Prostate gland (tissue), 2 donors: ENCODE measurements around the gene CNRIP1. TPM values are rescaled to one million over a fixed set of nuclear protein-coding genes. Genes with fewer than 3 reads are reported as not detected.
"Not testable (repeated sequence)": the region's sequence is repeated elsewhere in the genome, so short reads cannot be mapped to it uniquely, and the experiment has no call there.

Experiments
- DNase-seq: peaks from one replicate; pipeline ENCODE4 v3.0.0-alpha.2; 2019; ENCODE audit warnings: low spot score
- H3K27ac ChIP-seq, 2 donors: fragments of 200-600 bp; sonication (generic); 2 replicates each; pipeline ENCODE4 v1.5.1; 2017 to 2019
- H3K27me3 ChIP-seq: fragments of 200-600 bp; sonication (generic); replicated peaks from 2 replicates; pipeline ENCODE4 v1.5.1; 2019; ENCODE audit not compliant: insufficient read depth
- H3K36me3 ChIP-seq, 2 donors: fragments of 200-600 bp; sonication (generic); 1 replicate in 1 of 2; 2 replicates in 1 of 2; pipeline versions ENCODE4 v1.5.1 to v1.8.1; 2017 to 2019
- H3K4me1 ChIP-seq: fragments of 200-600 bp; sonication (generic); replicated peaks from 2 replicates; pipeline ENCODE4 v1.5.1; 2019
- H3K4me3 ChIP-seq, 2 donors: fragments of 200-600 bp; sonication (generic); 2 replicates each; pipeline ENCODE4 v1.5.1; 2017 to 2019
- H3K9me3 ChIP-seq: fragments of 200-600 bp; sonication (generic); 2 replicates; pipeline ENCODE4 v1.5.1; 2017
- POLR2A ChIP-seq: fragments of 450-650 bp; IDR thresholded peaks from one replicate; pipeline ENCODE4 v1.6.1; 2016; ENCODE audit warnings: antibody characterized with exemption, mild to moderate bottlenecking
- POLR2AphosphoS5 ChIP-seq: sonication (generic); formaldehyde crosslinking; IDR thresholded peaks from one replicate; pipeline ENCODE4 v1.6.1; 2017; ENCODE audit warnings: antibody characterized with exemption
- WGBS: methylation state at CpG from one replicate; pipeline ENCODE4 v1.1.5; 2018; 5-methylcytosine and 5-hydroxymethylcytosine counted together
- intact Hi-C: fragments of 100-400 bp; cut with DNase I; formaldehyde crosslinking; loops from one replicate; pipeline ENCODE4 v1.14.2; 2022
- total RNA-seq, 2 donors: library from RNA; depleted of rRNA; stranded (reverse); fragments of >200 nt; gene quantifications; one replicate each; pipeline ENCODE4 v1.1.0, GENCODE V29; 2016
- TF ChIP-seq, protein P1 (sequence below), 4 experiments: fragments of 200-600 bp in 2 of 4; fragments of 450-650 bp in 2 of 4; sonication (generic) in 2 of 4; IDR thresholded peaks; 1 replicate in 3 of 4; 2 replicates in 1 of 4; pipeline ENCODE4 v1.5.1; 2016 to 2019; ENCODE audit warnings: antibody characterized with exemption in 4 of 4, mild to moderate bottlenecking in 2 of 4, moderate library complexity in 2 of 4

CNRIP1 gene
- total RNA-seq, 2 donors from 2014 or later, result 3.6 to 16.5 TPM

DNA sequence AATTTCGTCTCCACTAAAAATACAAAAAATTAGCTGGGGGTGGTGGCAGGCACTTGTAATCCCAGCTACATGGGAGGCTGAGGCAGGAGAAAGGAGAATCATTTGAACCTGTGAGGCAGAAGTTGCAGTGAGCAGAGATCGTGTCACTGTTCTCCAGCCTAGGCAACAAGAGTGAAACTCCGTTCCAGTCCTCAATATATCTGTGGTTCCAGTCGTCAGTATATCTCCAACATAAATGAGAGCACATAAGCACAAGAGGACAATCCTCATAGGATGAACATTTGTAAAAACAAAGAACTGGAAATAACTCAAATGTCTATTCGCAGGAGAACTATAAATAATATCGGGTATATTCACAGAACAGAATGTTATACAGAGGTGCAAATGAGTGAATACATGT, 32.2 kb upstream of the CNRIP1 start:
- no peak overlapping the region for H3K27ac ChIP-seq
- 84% methylated on average over 6 of the region's 6 CpGs for WGBS
- H3K4me3 ChIP-seq, result no peak overlapping the region
- no peaks in the 10 kb centered on the region for H3K4me1 ChIP-seq
- H3K36me3 ChIP-seq, result no peaks in the 10 kb centered on the region
- H3K9me3 ChIP-seq, result no peaks in the 10 kb centered on the region
- H3K27me3 ChIP-seq, result no peaks in the 10 kb centered on the region
- DNase-seq, result no peak
- intact Hi-C loops, result no loop called here
- TF ChIP-seq POLR2A (no peak), POLR2AphosphoS5 (no peak)
- TF ChIP-seq, protein P1, sequence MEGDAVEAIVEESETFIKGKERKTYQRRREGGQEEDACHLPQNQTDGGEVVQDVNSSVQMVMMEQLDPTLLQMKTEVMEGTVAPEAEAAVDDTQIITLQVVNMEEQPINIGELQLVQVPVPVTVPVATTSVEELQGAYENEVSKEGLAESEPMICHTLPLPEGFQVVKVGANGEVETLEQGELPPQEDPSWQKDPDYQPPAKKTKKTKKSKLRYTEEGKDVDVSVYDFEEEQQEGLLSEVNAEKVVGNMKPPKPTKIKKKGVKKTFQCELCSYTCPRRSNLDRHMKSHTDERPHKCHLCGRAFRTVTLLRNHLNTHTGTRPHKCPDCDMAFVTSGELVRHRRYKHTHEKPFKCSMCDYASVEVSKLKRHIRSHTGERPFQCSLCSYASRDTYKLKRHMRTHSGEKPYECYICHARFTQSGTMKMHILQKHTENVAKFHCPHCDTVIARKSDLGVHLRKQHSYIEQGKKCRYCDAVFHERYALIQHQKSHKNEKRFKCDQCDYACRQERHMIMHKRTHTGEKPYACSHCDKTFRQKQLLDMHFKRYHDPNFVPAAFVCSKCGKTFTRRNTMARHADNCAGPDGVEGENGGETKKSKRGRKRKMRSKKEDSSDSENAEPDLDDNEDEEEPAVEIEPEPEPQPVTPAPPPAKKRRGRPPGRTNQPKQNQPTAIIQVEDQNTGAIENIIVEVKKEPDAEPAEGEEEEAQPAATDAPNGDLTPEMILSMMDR (IDR thresholded peaks at IDR 0.05), result no peak

GRCh38 chr2:68349091-68349490, 29.3 kb upstream of the CNRIP1 start:
- H3K27me3 ChIP-seq, H3K4me1 ChIP-seq, H3K36me3 ChIP-seq, H3K4me3 ChIP-seq, DNase-seq, H3K9me3 ChIP-seq, H3K27ac ChIP-seq, intact Hi-C loops: not testable (repeated sequence)
- 86% methylated on average over 4 of the region's 4 CpGs for WGBS

DNA sequence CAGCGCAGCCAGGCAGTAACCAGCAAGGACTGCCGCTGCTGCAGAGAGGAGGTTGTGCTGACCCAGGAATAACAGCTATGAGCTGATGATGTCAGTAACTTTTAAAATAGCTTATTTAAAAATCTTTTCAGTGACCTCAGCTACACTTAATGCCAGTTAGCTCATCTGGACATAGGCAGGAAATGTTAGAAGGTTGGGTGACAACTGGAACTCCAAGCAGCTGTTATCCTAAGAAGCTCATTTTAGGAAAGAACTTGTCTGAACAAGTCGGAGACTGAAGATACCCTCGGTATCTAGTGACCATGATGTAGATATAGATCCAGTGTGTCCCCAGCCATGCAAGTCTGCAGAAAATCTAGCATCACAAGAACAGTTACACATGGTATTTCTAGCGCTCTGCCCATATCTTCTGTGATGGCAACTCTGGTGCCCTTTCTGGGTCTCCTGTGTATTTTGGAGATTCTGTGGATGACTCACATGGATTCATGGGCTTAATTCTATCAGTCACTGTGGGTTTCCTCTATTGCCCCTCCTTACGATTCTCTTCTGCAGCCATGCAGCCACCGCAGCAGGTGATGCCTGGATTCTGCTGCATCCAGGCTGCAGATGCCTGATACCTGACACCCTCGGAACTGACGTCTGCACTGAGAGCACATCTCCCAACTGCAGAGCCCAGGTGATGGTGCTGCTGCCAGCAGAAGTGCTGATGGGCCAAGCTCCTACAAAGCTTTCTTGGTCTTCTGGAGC, 25.6 kb upstream of the CNRIP1 start:
- 64% methylated on average over 9 of the region's 9 CpGs for WGBS
- Histone ChIP-seq H3K9me3 (no peaks in the 10 kb centered on the region), H3K4me1 (no peaks in the 10 kb centered on the region), H3K27ac (no peak overlapping the region), H3K27me3 (no peaks in the 10 kb centered on the region), H3K4me3 (no peak overlapping the region), H3K36me3 (no peaks in the 10 kb centered on the region)
- DNase-seq, result no peak
- TF ChIP-seq POLR2AphosphoS5 (no peak), POLR2A (no peak)
- TF ChIP-seq, protein P1 (IDR thresholded peaks at IDR 0.05), result no peak
- intact Hi-C loops, result no loop called here

- Histone ChIP-seq H3K9me3 (no peaks in the 10 kb centered on the region), H3K4me3 (no peak overlapping the region), H3K4me1 (no peaks in the 10 kb centered on the region), H3K27ac (no peak overlapping the region), H3K36me3 (no peaks in the 10 kb centered on the region), H3K27me3 (no peaks in the 10 kb centered on the region)
- 58% methylated on average over 1 of the region's 1 CpG for WGBS
- DNase-seq, result no peak
- TF ChIP-seq, protein P1 (IDR thresholded peaks at IDR 0.05), result no peak
- TF ChIP-seq POLR2A (no peak), POLR2AphosphoS5 (no peak)
- intact Hi-C loops, result no loop called here
Observed at GRCh38 chr2:68344031-68344430, 24.3 kb upstream of the CNRIP1 start.

DNA sequence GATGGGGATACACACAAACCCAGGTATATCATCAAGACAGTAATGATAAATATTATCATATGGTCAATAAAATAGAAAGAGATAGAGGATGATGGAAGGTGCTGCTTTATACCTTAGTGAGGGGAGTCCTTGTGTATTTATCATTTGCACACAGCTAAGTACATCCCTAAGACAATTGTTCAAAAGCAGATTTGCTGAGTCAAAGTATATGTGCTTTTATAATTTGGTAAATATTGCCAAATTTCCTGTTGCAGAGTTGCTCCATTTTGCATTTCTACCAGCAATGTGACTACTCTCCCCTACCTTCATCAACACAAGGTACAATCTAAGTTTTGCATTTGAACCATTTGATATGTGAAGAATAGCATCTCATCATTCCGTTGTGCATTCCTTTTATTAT, 22.7 kb upstream of the CNRIP1 start:
- Histone ChIP-seq H3K9me3 (no peaks in the 10 kb centered on the region), H3K36me3 (no peaks in the 10 kb centered on the region), H3K4me1 (no peaks in the 10 kb centered on the region), H3K4me3 (no peak overlapping the region), H3K27ac (no peak overlapping the region), H3K27me3 (no peaks in the 10 kb centered on the region)
- TF ChIP-seq POLR2A, result no peak
- TF ChIP-seq, protein P1 (IDR thresholded peaks at IDR 0.05), result no peak
- TF ChIP-seq POLR2AphosphoS5, result no peak
- DNase-seq, result no peak
- WGBS, result 79% methylated on average over 1 of the region's 1 CpG
- intact Hi-C loops, result no loop called here
